HG02884 (cell line): ENCODE measurements around the gene SCIN.
"Not testable (repeated sequence)": the region's sequence is repeated elsewhere in the genome, so short reads cannot be mapped to it uniquely, and the experiment has no call there.

Experiments
- ATAC-seq: cut with Tn5 transposase; IDR thresholded peaks from one replicate; pipeline ENCODE4 v1.9.1; 2021; ENCODE audit warnings: mild to moderate bottlenecking, moderate library complexity; ENCODE audit not compliant: unreplicated experiment

Gene SCIN

GRCh38 chr7:12686234-12686890 is 115.8 kb downstream of the SCIN start:
- peak; percentile 73 for ATAC-seq

- ATAC-seq: peak; percentile 76
Measured at GRCh38 chr7:12686891-12687717, 116.6 kb downstream of the SCIN start, which contains the start of gene ARL4A. Gene ARL4A, plus strand, starts transcription at chr7:12687633. Its CDS starts 622 bp downstream, at chr7:12688255.

- ATAC-seq: no peak
Measured at GRCh38 chr7:12687718-12688171, 117.2 kb downstream of the SCIN start.

GRCh38 chr7:12688485-12689170 is 118.1 kb downstream of the SCIN start:
- ATAC-seq: not testable (repeated sequence)

GRCh38 chr7:12689451-12689850 is 118.9 kb downstream of the SCIN start:
- ATAC-seq: no peak

GRCh38 chr7:12690041-12690878 is 119.7 kb downstream of the SCIN start:
- no peak for ATAC-seq

GRCh38 chr7:12691388-12691787 is 120.9 kb downstream of the SCIN start:
- ATAC-seq: not testable (repeated sequence)

GRCh38 chr7:12692035-12692434 is 121.5 kb downstream of the SCIN start:
- no peak for ATAC-seq

- ATAC-seq: no peak
Measured at GRCh38 chr7:12692479-12693259, 122.1 kb downstream of the SCIN start.

GRCh38 chr7:12694817-12695216 is 124.3 kb downstream of the SCIN start:
- ATAC-seq: no peak

GRCh38 chr7:12695965-12696364 is 125.4 kb downstream of the SCIN start:
- ATAC-seq: no peak

GRCh38 chr7:12699299-12699698 is 128.8 kb downstream of the SCIN start:
- no peak for ATAC-seq

GRCh38 chr7:12701433-12701832 is 130.9 kb downstream of the SCIN start:
- no peak for ATAC-seq

GRCh38 chr7:12703881-12704280 is 133.4 kb downstream of the SCIN start:
- ATAC-seq: no peak

GRCh38 chr7:12705878-12706277 is 135.4 kb downstream of the SCIN start:
- no peak for ATAC-seq

- no peak for ATAC-seq
Measured at GRCh38 chr7:12706900-12707536, 136.5 kb downstream of the SCIN start.

- ATAC-seq: no peak
Measured at GRCh38 chr7:12708314-12708713, 137.8 kb downstream of the SCIN start.
